HL-60/S4 treated with phorbol 12-myristate 13-acetate at 8.2 ng/mL for 4 days and 3 days (cell line): Measurements from ENCODE around the gene HOMEZ.

Experiments used
- in situ Hi-C: fragments of 300-500 bp; cut with MboI; formaldehyde crosslinking; loops from 2 replicates; pipeline ENCODE4 v1.15.0; 2022; ENCODE audit warnings: low sequenced_read_pairs

HOMEZ gene

GRCh38 chr14:23307687-23308644 lies 22.0 kb upstream of the HOMEZ start:
- in situ Hi-C loops, result no loop called here

GRCh38 chr14:23307146-23307530 lies 21.2 kb upstream of the HOMEZ start:
- in situ Hi-C loops, result no loop called here

DNA sequence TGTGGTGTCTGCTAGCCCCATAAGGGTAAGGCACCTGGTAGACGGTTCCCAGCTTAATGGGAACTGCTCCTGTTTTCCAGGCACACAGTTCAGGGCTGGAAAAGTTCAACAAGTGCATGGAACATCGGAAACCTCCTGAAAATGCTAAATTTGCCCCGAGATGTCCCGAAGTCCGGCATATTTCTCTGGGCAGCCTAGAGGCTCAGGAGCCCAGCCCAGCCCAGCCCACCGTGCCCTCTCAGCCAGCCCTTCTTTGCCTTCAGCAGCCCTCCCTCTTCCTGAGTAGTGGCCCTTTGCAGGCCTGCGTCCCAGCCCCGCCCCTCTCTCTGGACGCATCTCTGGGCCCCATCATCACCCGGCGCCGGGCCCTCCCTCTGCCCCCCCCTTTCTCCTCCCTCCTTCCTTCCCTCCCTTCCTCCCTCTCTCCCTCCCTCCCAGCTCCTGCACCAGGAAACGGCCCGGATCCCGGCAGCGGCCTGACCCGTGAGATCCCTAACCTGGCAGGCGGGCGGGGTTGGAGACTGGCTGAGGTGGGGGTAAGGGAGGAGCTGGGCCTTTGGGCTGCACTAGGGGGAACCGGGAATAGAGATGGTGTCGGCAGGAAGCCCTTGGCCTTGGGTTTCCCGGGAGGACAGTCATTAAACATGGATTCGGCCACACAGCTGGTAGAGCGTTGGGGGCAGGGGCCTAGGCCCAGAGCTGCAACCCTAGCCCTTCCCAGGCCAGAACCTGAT lies 20.6 kb upstream of the HOMEZ start, which contains the start of gene BCL2L2:
BCL2L2 (plus strand) TSS at position 422 of the 734 bp plus-strand sequence. CDS start 935 bp downstream, outside the sequence.
- in situ Hi-C loops, result no loop called here

DNA sequence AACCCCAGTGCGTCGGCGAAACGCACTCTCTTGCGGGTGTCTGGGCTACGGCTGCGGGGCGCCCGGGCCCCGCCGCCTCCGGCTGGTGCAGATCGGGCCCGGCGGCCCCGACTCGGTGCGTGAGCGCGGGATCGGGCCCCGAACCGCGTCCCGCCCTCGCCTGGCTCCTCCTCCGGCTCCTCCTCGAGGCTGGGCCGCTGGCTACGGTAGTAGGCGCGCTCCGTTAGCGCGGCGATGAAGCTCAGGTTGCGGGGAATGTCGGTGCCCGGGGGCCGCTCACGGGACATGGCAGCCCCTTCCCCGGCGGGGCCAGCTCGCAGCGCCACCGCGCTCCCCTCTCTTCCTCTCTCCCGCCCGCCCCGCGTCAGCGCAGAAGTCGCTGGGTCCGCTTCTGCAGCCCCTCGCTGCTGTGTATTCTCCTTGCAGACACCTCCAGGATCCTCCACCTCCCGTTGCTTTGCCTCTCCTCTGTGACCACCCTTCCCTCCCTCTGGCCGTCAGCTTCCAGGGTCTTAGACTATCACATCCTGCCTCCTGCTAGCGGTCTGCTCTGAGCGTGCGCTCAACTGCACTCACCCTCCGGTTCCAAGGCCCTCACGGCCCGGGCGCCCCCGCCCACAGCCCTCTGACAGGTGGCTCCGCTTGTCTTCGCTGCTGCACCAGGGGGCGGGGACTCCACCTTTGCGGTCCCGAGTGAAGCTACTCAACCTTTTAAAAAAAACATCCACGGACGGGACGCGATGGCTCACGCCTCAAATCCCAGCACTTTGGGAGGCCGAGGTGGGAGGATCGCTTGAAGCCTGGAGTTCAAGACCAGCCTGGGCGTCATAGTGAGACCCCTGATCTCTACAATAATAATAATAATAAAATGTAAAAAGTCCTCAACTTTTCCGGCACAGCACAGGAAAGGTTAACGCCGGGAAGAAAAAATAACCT lies 16.6 kb upstream of the HOMEZ start, which contains the start of gene PPP1R3E:
PPP1R3E (minus strand) TSS at position 570 of the 936 bp plus-strand sequence; CDS start at position 287, 283 bp downstream.
- in situ Hi-C loops, result no loop called here

GRCh38 chr14:23301969-23302289 lies 16.0 kb upstream of the HOMEZ start:
- in situ Hi-C loops, result no loop called here

- in situ Hi-C loops, result no loop called here
These were observed 15.5 kb upstream of the HOMEZ start for GRCh38 chr14:23301288-23301968.

DNA sequence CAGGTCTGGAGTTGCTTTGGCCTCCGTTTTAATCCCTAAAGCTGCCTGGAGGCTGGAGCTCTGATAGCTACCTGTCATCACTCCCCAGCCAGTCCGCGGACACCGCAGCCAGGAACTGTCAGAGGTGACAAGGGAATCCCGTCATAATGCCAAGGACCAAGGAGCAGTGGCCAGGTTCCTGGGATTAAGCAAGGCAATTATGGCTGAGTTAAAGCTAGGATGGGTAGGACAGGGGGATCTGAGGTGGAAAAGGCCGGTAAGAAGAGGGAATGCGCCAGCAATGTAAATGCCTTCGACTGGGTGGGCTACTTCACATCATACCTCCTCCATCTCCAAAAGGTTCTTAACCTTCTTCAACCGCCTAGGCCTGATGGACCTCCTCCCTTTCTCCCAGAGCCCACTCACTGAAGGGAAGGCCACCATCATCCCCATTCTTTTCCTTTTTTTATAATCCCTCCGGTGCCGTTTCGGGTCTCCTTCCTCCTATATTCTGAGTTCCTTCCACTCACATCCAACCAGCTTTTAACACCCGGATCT lies 14.8 kb upstream of the HOMEZ start:
- in situ Hi-C loops, result no loop called here

- in situ Hi-C loops, result no loop called here
These were observed 14.2 kb upstream of the HOMEZ start for GRCh38 chr14:23299986-23300686.

GRCh38 chr14:23299211-23299957 lies 13.5 kb upstream of the HOMEZ start:
- in situ Hi-C loops, result no loop called here

- in situ Hi-C loops, result no loop called here
These were observed 11.8 kb upstream of the HOMEZ start for GRCh38 chr14:23297611-23298277.

- in situ Hi-C loops, result no loop called here
These were observed 11.2 kb upstream of the HOMEZ start for GRCh38 chr14:23297096-23297495.

GRCh38 chr14:23296012-23296777 lies 10.3 kb upstream of the HOMEZ start:
- in situ Hi-C loops, result no loop called here

- in situ Hi-C loops, result no loop called here
These were observed 9.0 kb upstream of the HOMEZ start for GRCh38 chr14:23294734-23295561.

GRCh38 chr14:23286902-23287479 lies 1.1 kb upstream of the HOMEZ start:
- in situ Hi-C loops, result no loop called here

DNA sequence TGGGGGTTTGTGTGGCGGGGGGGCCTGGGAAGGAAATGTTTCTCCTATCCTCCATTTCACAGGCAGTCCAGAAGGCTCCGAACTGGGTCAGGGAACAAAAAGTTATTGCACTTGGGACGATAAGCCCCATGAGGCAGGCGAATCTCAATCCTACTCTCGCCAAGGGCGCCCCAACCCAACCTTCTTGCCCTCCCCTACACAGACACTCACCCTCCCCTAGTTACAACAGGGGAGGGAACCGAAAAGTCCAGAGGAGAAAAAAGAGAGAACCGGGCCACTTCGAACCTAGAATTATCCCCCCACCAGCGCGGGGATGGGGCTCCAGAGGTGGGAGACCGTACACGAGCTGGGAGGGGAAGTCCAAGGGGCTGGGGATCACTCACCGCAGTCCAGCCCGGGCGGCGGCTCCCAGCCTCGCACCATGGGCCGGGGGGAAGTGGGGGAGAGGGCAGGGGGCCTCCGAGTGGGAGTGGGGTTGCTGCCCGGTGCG lies 357 bp downstream of the HOMEZ start:
- in situ Hi-C loops, result no loop called here
